NCI-H2227 treated with DMSO at 0.1 percent for 48 hours (cell line): ENCODE measurements around the gene TM4SF18.

ENCODE experiments used
- DNase-seq: peaks from one replicate; lab custom pipeline; 2025; lab: John Stamatoyannopoulos, UW

The TM4SF18 gene

DNA sequence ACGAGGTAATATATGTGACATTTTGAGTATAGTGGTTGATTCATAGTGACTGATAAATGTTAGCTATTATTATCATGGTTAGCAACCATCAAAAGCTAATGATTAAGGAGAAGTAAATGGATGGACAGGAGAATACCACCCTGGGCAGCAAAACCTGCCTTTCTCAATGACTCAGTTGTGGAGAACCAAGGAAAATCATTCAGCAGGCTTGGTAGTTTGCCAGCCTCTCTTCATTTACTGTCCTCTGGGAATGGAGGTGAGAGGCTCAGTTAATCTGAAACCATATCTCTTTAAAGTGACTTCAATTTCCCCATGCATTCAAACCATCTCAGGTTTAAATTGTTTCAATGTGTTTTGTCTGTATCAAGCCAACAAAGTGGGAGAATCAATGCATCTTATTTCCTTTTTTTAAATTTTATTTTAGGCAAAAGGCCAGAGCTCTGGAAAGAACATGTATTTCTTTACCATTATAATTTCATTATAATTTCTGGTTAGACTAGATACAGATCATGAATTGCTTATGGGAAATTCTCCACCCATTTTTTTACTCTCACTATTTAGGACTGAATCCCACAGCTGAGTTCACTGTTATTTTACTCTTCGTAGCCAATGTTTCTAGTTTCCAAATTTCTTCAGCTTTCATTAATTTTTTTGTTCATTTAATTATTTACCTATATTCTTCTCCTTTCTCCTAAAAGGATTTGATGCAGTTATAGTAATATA, 2.7 kb downstream of the TM4SF18 start:
- no peak for DNase-seq

DNA sequence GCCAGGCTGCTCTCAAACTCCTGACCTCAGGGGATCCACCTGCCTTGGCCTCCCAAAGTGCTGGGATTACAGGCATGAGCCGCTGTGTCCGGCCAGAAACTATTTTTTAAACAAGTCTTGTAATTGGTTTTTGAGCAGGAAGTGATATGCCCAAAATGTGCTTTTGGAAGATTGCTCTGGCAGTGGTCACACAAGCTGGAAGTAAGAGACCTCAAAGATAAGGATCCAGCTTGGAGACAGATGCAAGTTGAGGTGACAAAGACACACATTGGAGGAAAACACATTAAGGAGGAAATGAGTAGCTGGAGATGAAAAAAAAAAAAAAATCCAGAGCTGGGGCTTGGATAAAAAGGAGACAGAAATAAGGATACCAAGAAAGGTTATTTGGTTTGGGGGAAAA, 6.3 kb downstream of the TM4SF18 start:
- no peak for DNase-seq

DNA sequence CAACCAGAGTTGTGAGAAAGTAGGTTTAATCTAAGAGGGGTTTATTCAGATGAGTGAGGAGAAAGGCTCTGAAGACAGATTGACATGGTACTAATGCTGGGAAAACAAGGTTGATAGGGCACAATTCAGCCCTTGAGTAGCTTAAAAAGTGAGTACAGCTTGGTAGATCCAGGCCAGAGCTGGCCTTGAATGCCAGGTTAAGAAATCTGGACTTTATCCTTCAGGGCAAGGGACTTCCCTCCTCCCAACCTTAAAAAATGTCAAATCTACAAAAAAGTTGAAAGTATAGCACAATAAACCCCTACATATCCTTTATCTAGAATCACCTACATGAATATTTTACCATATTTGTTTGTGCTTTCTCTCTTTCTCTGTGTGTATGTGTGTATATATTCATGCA, 7.9 kb downstream of the TM4SF18 start:
- DNase-seq = no peak

DNA sequence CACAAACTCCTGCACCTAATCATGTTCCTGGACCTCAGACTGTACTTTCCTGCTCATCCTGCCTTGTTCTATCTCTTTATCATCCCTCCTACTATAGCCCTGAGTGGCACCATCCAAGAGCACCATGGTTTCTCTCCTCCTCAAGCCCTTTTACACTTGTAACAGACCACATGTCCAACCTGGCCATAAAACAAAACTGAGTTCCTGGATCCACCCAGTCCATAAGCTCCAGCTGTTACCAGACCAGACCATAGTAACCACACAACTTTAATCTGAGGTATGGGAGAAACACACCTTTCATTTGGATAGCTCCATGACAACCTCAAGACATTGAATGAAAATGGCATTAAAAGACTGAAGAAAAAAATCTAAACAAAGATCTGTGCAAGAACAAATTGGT, 9.1 kb downstream of the TM4SF18 start:
- DNase-seq = no peak

DNA sequence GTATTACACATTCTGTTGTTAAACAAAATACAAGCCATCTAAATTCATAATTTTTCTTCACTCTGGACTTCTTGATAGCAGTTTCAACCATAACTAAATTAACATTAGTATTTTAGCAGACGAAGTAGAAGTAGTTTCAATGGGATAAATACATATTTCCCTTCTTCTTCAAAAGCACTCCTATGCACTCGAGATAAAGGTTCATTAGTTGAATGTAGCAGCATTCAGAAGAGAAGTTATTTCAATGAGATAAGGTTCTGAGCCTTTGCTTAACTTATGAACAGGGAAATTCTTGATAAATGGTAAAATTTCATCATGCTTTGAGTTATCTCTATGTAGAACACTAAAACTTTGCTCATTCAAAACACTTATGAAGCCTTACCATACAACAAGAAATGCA, 11.8 kb downstream of the TM4SF18 start:
- no peak for DNase-seq

DNA sequence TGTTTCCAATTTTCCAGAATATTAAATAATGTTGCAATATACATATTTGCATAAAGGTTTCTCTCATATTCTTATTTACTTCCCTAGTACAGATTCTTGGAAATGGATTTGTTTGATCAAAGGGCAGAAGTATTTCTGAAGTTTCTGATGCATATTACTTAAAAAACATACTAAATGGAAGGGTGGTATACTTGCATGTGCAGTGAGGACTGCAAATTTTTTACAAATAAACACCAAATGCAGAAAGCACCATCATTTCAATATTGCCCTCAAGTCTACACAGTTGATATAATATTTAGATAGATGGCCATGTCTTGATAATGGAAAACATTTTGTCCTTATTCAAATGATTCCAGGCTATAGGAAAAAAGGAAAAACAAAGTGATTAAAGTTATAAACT, 12.3 kb downstream of the TM4SF18 start:
- DNase-seq = no peak

DNA sequence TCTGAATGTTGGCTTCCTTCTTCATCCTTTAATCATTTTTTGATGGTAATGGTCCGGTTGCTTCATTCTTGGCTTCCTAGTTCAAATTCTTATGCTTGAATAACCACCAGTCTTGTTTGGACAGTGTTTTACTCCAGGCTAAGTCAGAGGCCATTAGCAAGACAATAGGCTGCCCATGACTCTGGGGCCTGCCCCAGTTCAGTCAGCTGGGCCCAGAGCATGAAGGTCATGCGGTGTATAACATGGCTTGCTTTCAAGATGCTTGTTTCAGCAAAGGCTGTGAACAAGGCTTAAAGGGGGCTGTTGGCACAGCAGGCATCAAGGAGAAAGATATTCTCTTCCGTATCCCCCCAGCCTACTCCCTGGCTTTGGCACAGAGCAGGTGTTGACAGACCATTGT, 13.7 kb downstream of the TM4SF18 start:
- DNase-seq = no peak

DNA sequence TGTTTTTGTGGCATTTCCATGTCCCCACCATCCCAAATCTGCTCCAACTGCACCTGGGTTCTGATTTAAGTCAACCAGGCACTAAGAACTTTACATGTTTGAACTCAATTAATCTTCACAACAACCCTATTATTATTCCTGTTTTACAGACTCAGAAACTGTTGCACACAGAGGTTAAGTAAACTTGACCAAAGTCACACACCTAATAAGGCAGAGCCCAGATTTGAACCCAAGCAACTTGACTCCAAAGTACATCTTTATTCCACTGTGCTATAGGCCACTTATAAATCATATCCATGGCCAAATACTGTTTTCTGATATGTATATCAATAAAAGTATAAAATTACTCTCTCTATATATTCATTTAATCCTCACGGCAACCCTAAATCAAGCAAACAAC, 16.4 kb downstream of the TM4SF18 start:
- no peak for DNase-seq

DNA sequence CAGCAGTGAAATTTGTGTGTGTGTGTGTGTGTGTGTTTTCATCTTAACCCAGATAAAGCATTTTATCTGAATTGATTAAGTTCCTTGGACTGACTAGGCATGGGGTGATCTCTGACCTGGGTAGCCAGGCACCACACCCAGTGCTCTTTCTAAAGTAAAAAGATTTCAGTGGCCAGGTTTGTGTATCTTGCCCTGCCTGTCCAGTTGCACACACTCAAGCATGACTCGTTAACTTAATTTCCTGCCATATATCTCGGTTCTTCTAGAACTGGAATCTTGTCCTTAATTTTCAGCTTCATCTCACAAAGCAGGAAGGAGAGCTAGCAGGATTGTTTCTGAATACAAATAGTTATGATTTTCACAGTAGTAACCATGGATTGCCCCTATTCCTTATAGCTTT, 17.0 kb downstream of the TM4SF18 start:
- no peak for DNase-seq

DNA sequence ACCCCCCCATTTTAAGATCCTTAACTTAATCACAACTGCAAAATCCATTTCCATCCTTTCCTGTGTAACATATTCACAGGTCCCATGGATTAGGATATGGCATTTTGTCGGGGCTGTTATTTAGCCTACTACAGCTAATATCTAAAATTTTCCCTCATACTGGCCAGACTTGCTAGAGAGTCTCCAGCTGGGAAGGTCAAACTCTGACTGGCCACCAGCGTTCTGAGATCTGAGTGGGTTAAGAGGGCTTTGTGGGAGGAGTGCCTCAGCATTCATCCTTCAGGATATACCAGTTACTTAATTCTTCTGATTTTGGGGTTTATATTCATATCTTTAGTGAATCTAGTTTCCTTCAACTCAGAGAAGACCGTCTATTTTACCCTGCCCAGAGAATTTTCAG, 17.7 kb downstream of the TM4SF18 start:
- no peak for DNase-seq

DNA sequence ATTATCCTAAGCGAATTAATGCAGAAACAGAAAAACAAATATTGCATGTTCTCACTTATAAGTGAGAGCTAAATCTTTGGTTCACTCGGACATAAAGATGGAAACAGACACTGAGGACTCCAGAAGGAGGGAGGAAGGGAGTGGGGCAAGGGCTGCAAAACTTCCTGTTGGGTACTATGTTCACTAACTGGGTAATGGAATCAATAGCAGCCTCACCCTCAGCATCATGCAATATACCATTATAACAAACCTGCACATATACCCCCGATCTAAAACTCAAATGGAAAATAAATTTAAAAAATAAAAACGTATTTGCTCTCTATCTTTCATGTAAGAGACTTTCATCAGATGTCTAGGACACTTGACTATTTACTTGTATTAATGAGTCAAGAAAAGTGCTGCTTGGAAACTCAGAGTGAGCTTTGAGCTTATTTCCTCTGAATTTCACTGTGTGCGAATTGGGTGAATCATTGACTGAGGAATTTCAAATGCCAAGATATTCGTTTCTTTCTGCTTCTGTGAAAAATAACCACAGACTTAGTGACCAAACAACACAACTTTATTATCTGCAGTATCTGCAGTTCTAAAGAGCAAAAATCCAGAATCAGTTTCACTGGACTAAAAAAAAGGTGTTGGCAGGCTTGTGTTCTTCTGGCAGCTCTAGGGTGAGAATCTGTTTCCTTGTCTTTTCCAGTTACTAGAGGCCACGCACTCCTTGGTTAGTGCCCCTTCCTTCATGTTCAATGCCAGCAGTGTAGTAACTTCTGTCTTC, 18.4 kb downstream of the TM4SF18 start:
- DNase-seq = no peak

DNA sequence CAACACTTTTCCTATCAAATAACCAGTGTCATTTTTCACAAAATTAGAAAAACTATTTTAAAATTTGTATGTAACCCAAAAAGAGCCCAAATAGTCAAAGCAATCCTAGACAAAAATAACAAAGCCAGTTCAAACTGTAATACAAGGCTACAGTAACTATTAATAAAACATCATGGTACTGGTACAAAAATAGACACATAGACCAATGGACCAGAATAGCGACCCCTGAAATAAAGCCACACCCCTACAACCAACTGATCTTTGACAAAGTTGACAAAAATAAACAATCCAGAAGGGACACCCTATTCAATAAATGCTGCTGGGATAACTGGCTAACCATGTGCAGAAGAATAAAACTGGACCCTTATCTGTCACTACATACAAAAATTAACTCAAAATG, 19.9 kb downstream of the TM4SF18 start:
- DNase-seq = no peak

DNA sequence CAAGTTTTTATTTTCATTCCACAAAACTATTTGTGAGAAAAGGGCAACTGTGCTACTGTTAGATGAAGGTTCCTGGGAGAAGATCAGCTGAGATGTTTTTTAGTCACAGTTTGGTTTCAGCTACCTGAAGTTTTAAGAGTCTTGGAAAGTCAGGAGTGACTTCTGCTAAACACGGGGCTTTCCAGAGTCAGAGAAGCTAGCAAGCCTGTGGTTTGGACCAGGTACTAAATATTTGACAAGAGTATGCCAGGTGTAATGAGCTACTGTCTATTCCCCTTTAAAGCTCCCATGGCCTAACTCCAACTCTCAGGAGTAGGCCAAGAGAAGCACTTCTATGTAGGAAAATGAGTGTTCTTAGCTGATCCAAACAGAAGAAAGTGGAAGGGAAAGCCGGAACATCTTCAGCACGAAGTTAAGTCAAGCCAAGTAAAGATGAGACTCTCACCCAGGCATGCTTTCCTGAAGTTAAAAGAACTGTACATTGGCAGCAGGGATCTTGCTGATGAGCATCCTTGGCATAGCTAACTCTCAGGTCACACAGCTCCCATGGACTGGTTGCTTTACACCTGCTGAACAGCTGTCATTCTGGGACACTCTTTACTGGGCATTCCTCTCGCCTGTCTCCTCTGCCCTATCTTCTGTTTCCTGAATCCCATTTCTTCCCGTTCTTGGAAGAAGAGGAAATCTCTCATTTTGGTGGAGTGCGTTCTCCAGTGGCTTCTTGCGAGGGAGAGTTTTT, 22.5 kb downstream of the TM4SF18 start:
- DNase-seq = no peak

DNA sequence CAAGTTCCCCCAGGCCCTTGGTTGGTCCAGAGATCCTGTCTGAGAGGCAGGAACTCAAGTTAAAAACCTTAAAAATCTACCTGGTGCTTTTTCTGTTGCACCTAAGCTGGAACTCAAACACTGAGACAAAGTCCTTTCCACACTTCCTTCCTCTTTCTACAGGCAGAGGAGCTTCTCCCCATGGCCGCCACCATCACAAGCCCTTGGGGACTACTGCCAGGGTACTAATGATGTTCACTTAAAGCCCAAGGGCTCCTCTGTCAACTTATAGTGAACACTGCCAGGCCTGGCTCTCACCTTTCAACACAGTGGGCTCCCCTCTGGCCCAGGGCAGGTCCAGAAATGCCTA, 26.0 kb downstream of the TM4SF18 start:
- no peak for DNase-seq

DNA sequence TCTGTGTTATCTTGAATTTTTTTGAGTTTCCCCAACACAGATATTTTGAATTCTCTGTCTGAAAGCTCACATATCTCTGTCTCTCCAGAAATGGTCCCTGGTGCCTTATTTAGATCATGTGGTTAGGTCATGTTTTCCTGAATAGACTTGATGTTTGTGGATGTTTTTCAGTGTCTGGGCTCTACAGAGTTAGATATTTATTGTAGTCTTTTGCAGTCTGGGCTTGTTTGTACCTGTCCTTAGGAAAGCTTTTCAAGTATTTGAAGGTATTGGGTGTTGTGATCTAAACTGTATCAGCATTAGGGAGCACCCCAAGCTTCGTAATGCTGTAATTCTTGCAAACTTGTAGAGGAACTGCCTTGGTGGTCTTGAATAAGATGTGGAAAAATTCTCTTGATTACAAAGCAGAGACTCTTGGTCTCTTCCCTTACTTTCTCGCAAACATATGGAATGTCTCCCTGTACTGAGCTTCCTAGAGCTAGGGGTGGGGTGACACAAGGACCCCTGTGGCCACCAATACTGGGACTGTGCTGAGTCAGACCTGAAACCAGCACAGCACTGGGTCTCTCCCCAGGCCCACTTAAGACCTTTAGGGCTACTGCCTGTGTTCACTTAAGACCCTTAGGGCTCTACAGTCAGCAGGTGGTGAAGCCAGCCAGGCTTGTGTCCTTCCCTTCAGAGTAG, 26.5 kb downstream of the TM4SF18 start:
- DNase-seq = no peak

DNA sequence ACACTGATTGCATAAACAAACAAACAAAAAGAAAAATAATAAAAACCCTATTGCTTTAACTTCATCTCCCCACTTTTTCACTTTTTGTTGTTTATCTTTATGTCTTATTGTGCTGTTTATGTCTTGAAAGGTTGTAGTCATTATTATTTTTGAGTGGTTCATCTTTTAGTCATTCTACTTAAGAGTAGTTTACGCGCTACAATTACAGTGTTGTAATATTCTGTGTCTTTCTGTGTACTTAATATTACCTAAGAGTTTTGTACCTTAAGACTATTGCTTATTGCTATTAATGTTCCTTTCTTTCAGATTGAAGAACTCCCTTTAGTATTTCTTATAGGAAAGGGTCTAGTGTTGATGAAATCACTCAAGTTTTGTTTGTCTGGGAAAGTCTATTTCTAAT, 28.1 kb downstream of the TM4SF18 start:
- DNase-seq = no peak

DNA sequence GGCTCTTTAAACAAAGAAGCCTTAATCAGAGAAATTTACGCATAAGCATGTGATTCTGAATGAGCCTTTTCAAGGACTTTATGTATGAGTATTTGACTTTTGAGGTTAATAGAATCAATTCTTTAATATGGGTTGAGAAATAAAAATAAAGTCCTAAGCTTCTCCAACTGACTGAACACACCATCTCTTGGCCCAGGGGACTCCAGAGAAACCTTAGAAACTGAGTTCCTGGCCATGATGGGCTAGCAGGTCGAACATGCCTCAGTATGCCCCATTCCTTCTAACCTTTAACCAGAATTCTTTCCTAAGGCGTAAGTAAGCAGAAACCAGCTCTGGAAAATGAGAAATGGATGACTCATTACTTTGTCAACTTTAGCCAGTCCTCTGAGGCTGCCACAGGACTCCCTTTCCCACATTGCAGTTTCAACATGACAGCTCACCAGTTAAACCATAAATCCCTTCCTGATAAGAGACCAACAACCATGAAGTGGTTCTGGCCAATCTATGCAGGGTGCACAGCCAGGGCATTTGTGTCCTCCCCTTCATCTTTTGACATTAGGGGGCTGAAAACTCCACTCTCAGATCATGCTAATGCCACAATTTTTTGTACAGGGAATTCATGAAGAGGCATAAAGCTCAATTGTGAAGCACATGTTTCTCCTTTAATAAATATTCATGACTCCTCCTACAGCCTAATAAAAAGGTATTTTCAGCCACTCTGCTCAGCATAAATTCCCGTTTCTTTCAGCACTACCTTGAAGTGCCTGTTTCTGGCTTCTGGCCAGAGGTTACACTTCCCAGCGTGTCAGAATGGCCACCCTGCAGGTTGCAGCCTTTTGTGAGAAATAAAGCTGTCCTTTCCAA, 33.3 kb downstream of the TM4SF18 start:
- DNase-seq = no peak

DNA sequence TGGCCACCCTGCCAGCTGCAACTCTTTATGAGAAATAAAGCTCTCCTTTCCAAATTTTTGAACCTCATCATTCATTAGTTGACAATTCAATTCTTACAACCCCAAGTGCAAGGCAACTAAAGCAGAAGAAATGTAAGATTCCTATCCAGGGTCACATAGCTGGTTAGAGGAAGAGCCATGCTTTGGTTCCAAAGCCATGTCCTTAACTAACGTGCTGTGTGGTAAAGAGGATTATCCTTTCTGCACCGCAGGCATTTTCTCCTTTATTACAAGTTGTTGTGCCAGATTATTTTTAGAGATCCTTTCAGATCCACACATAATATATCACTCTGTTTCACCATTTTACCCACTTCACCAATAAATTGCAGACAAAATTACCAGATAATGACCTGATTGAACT, 36.5 kb downstream of the TM4SF18 start:
- DNase-seq = no peak

DNA sequence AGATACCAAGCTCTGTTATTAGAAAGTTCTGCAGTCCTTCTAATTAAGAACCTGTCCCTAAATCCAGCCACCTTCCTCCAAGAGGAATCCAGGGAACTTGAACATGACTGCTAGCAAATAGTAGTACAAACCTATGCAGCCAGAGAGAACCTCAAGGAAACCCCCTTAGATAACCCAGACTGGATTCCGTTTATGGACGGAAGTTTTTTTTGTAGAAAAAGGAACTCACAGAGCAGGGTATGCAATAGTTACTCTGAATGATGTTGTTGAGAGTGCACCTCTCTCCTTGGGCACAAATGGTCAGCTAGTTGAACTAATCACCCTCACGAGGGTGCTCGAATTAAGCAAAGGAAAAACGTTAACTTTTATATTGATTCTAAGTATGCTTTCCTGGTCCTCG, 40.8 kb downstream of the TM4SF18 start:
- DNase-seq = no peak

DNA sequence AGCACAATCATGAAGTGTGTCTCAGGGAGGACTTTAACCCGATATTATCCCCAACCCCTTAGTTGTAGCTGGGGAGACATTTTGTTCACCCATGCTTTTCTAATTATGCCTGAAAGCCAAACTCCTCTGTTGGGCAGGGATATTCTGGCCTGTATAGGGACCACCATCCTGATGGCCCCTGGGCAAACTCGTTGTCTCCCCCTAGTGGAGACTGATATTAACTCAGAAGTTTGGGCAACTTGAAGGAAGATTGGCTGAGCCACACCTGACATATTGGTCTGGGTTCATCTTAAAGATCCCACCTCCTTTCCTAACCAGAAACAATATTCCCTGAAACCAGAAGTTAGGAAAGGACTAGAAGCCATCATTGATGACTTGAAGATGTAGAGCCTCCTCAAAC, 42.3 kb downstream of the TM4SF18 start:
- DNase-seq = no peak

DNA sequence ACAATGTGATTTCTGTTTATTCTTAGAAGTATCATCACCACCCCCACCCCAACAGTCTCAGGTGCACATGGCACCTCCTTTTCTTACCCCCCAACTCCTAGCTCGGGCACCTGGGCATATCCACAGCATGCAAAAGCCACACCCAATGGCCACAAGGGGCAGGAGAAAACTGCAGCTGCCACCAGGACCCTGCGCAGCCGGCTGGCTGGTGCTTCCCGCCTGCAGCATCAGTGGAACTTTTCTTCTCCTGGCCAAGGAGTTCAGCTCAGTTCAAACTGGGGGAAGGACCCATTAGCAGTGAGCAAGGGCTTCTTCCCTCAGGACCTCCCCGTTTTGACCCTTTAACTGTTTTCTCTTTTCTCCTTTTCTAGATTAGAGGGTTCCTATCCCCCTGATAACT, 44.8 kb downstream of the TM4SF18 start:
- DNase-seq = no peak

DNA sequence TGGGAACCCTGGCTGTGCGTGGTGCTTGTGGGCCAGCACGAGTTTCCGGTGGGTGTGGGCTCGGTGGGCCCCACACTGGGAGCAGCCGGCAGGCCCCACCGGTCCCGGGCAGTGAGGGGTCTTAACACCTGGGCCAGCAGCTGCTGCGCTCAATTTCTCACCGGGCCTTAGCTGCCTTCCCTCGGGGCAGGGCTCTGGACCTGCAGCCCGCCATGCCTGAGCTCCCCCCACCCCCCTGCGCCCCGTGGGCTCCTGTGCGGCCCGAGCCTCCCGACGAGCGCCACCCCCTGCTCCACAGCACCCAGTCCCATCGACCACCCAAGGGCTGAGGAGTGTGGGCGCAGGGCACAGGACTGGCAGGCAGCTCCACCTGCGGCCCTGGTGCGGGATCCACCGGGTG, 49.4 kb downstream of the TM4SF18 start:
- no peak for DNase-seq
